IPS-18c (cell line): ENCODE data around the gene YPEL4.

Source experiments
- H3K4me3 ChIP-seq: 2 replicates; pipeline ENCODE4 v1.7.0; 2013; ENCODE audit warnings: low read depth, mild to moderate bottlenecking, low read length, moderate library complexity; ENCODE audit not compliant: insufficient read depth
- H3K9me3 ChIP-seq: one replicate; pipeline ENCODE4 v1.6.1; 2013; ENCODE audit warnings: mild to moderate bottlenecking, low read length, moderate library complexity; ENCODE audit not compliant: control insufficient read depth, insufficient read depth

YPEL4 gene

DNA sequence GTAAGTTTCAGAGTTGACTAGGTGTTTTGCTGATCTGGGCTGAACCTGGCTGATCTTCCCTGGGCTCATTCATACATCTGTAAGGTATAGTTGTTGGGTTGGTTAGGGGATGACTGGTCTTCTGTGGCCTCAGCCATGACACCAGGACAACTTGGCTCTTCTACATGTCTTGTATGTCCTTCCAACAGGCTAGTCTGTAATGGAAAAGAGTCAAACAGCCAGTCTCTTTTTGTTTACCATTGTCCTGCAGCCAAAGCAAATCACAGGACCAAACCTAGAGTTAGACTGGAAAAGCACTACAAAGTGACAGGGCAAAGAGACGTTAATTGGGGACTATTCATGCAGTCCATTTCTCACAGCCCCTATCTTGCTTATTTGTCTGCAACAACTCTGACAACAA, 34.4 kb downstream of the YPEL4 start:
- peaks cover 5% of the 10 kb centered on the region for H3K9me3 ChIP-seq
- H3K4me3 ChIP-seq = no peak overlapping the region

DNA sequence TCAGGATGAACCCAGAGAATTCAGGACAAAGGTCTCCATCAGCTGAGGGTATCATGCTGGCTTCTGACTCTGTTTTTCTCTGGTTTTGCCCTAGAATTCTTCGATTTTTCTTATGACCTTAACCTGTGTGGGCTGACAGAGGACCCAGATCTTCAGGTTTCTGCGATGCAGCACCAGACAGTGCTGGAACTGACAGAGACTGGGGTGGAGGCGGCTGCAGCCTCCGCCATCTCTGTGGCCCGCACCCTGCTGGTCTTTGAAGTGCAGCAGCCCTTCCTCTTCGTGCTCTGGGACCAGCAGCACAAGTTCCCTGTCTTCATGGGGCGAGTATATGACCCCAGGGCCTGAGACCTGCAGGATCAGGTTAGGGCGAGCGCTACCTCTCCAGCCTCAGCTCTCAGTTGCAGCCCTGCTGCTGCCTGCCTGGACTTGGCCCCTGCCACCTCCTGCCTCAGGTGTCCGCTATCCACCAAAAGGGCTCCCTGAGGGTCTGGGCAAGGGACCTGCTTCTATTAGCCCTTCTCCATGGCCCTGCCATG, 35.4 kb downstream of the YPEL4 start:
- H3K4me3 ChIP-seq = no peak overlapping the region
- no peaks in the 10 kb centered on the region for H3K9me3 ChIP-seq

DNA sequence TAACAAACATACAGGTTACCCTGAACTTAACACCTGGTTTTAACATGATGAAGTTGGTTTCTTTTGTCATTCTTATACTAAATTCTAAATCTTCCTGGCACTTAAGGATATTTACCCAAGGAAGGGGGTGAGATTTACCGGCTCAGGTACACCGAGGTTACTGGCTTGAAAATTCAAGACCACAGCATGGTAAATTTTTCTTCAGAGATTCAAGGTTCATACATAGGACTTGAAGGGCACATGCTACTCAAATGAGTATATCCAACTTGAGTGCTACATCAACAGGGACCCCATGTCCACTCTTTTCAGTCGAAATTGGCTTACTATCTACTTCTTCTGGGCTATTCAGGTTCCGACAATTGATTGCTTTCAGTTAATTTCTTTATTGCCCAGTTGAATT, 39.5 kb downstream of the YPEL4 start:
- Histone ChIP-seq H3K9me3 (no peaks in the 10 kb centered on the region), H3K4me3 (no peak overlapping the region)

DNA sequence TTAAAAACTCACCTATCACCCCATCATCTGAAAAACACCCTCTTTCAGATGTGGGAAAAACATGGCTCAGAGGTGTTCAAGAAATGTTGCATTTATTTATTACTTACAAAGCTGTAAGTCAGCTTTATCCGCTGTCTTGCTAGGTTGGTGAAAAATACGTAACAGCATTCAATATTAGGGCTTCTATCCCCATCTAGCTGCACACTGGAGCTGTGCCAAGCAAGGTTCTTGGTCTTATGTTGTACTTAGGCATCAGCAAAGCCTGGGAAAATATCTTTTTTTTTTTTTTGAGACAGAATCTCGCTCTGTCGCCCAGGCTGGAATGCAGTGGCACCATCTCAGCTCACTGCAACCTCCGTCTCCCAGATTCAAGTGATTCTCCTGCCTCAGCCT, 44.7 kb downstream of the YPEL4 start:
- no peak overlapping the region for H3K4me3 ChIP-seq

DNA sequence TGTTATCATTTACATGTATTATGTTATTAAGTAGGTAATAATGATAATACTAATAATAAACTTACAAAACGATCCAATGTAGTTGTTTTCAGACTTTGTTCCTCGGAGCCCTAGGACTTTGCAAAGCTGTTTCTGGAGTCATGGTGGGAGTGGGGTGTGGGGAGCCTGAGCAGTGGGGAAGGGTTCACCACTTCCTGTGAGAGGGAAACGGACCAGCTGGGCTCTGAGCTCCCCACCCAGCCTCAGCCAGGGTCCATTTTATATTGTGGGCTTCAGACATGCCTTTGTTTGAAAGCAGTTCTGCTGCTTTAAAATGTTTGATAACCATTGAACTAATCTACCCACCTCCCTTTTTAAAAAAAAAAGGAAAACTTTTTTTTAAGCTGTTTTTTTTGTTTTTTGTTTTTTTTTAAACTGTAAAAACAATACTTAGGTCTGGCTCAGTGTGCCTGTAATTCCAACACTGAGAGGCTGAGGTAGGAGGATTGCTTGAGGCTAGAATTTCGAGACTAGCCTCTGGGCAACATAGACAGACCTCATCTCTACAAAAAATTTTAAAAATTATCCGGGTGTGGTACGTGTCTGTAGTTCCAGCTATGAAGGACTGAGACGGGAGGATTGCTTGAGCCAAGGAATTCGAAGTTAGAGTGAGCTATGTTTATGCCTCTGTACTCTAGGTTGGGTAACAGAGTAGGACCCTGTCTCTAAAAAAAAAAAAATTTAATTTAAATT, 45.2 kb downstream of the YPEL4 start:
- no peak overlapping the region for H3K4me3 ChIP-seq
- no peaks in the 10 kb centered on the region for H3K9me3 ChIP-seq

More for the DNA sequence above, 44.7 kb downstream of the YPEL4 start:
- no peaks in the 10 kb centered on the region for H3K9me3 ChIP-seq

DNA sequence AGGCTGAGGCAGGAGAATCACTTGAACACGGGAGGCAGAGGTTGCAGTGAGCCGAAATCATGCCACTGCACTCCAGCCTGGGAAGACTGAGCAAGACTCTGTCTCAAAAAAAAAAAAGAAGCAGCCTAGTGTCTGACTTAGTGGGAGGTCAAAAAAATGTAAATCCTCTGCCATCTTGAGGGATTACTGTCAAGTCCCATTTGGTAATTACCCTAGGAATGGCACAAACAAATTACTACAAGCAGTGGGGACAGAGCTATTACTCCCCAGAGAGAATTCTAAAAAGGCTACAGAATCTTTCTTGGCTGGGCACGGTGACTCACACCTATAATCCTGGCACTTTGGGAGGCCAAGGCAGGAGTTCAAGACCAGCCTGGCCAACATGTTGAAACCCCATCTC, 48.4 kb downstream of the YPEL4 start:
- H3K9me3 ChIP-seq = no peaks in the 10 kb centered on the region

DNA sequence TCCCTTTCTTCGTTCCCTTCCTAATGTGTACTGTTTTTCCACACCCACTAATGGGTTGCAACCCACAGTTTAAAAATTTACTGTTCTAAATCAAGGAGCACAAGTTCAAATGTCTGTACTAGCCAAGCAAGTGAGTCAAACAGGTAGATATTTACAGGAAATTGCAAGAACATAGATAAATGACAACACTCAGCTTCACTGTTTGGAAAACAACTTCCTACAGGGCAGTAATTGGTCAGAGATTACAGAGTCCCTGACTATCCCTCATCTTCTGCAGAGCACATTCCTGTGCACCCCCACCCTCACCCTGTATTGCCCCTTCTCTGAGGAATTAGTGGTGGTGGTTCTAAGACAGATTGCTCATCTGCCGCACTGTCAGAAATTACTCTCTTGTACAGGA, 50.3 kb downstream of the YPEL4 start:
- no peaks in the 10 kb centered on the region for H3K9me3 ChIP-seq

More for the DNA sequence above, 48.4 kb downstream of the YPEL4 start:
- H3K4me3 ChIP-seq = no peak overlapping the region

DNA sequence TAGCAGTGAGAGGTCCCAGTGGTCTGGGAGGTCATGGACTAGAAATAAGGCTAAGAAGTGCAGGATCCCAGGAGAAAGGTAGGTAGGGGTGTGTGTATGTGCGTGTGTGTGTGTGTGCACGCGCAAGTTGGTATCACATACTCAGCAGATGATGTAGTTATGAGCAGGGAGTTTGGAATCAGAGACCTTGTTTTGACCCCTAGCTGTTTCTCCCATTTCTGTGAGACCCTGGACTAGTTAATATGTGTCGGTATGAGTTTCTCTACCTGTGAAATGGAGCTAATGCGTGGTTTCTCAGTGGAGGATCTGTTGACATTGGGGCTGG, 50.9 kb downstream of the YPEL4 start:
- Histone ChIP-seq H3K9me3 (no peaks in the 10 kb centered on the region), H3K4me3 (peak overlapping the region; percentile 61)

More for the DNA sequence above, 50.3 kb downstream of the YPEL4 start:
- no peak overlapping the region for H3K4me3 ChIP-seq

DNA sequence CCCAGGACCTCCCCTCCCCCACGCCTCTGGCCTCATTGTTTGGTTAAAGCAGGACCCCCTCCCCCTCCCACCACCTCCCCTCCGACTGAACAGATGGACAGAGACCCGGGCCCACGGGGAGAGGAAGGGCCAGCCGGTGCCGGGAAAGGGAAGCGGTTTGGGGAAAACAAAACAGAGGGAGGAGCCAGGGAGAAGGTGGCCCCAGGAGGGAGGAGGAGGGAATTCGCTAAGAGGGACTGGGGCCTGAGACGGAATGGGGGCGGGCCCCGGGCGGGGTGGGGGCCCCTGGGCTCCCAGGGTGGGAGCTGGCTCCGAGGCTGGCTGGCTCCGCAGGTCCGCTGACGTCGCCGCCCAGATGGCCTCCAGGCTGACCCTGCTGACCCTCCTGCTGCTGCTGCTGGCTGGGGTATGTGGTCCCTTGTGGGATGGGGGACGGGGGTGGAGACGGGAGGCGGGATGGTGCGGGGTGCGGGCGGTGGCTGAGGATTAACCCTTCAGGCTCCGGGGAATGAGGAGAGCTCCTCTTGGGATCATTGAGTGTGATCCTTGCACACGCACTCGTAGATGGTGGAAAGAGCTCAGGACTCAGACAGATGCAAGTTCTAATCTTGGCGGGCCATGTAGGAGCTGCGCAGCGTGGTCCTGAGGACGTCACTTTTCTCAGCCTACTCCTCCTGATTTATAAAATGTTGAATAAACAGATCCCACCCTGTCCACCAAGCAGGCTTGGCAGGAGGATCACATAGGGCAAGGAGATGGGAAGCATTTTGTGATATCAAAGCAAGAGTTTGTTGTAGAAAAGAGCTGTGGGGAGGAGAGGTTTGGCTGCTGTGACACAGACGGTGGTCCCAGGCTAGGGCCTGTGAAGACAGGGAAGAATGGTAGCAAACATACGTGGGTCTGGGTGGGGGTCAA, 51.5 kb downstream of the YPEL4 start:
- H3K4me3 ChIP-seq = peak overlapping the region; percentile 61
- no peaks in the 10 kb centered on the region for H3K9me3 ChIP-seq

DNA sequence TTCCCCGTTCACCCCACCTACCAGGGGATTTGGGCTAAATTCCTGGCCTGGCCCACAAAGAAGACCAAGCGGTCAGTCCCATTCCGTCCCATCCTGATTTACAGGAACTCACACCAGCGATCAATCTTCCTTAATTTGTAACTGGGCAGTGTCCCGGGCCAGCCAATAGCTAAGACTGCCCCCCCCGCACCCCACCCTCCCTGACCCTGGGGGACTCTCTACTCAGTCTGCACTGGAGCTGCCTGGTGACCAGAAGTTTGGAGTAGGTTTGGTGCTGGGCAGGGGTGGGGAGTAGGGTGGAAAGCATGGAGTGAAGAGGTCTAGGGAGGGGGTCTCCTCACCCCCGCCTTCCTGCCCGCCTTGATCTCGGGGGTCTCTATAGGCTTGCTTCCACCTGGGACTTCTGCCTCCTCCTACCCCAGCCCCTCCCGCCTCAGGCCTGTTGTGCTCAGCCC, 52.2 kb downstream of the YPEL4 start, which contains the start of gene SERPING1:
TSS of gene SERPING1 (plus strand) at position 225 of the 455 bp plus-strand sequence. CDS start 586 bp downstream, outside the sequence.
- peak within 1 kb of the TSS; percentile 61 for H3K4me3 ChIP-seq
- no peaks in the 10 kb centered on the region for H3K9me3 ChIP-seq

DNA sequence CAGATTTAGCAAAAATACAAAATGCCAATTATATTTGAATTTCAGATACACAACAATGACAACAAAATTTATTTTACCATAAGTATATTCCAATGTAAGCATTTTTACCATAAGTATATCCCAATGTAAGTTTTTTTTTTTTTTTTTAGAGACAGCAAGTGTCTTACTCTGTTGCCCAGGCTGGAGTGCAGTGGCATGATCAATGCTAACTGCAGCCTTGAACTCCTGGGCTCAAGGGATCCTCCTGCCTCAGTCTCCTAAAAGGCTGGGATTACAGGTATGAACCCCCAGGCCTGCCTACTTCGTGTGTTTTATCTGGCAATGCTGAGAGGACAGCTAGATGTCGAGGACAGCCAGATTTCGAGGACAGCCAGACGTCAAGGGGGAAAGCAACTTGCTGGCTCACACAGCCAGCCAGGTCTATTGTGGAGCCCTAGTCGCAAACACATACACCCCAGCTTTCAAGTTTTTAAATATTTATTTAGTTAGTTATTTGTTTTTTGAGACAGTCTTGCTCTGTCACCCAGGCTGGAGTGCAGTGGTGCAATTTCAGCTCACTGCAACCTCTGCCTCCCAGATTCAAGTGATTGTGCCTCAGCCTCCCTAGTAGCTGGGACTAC, 53.3 kb downstream of the YPEL4 start:
- no peaks in the 10 kb centered on the region for H3K9me3 ChIP-seq
- H3K4me3 ChIP-seq = no peak overlapping the region
